NCI-H1930 (cell line): ENCODE measurements around the gene UNC5C.

Experiments used
- DNase-seq, 2 experiments: peaks; one replicate each; lab custom pipeline; 2025; lab: John Stamatoyannopoulos, UW

UNC5C gene

DNA sequence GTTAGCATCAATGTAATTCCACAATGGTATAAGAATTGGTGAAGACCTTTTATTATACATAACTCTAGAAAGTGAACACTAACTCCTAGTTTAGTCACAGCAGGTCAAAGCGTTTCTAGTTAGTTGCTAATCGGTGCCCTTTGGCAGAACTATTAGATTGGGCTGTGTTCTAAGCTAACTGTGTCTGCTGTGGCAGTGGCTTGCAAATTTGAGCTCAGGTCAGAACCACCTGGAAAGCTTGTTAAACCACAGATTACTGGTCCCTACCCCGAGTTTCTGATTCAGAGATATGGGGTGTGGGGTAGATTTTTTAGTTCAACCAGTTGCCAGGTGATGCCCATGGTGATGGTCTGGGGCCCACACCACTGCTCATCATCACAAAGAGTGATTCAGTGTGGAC is 332.1 kb downstream of the UNC5C start:
- DNase-seq: no peak

- DNase-seq: no peak
Observed at GRCh38 chr4:95215991-95216605, 332.7 kb downstream of the UNC5C start.

- DNase-seq: no peak
Observed at GRCh38 chr4:95215043-95215442, 333.7 kb downstream of the UNC5C start.

GRCh38 chr4:95214408-95214807 is 334.4 kb downstream of the UNC5C start:
- DNase-seq: no peak

DNA sequence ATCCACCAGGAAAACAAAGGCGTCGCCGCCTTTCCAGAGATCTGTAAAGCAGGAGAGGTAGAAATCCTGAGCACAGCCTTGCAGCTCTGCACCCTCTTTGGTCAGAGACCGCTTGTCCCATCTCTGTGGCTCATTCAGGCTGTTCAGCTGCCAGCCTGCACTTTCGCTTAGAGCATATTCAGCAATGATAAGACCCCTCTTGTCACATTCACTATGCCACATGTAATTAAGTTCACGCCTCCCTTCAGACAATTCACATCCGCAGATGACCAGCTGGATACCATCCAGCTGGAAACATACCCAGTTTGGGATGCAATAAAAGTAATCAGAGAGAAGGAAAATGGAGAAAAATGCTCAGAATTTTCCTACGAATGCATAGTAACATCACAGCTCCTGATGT is 335.4 kb downstream of the UNC5C start:
- DNase-seq: no peak

DNA sequence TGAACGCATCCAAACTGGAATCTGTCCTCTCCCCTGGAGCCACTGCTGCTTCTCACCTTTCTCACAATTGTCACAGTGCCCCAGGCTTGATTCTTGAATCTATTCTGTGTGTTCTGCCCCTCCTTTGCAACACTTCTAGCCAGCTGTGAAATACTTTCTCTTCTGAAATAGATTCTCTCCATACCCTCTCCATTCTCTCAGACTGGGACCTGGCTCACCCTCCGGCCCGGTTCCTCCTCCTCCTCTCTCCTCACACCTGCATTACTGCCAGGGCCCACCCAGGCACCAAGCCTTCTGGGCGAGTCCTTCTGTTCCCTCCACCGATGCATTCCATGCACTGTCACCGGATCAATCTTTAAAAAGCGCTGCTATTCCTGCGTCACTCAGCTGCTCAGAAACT is 336.1 kb downstream of the UNC5C start:
- DNase-seq: no peak

DNA sequence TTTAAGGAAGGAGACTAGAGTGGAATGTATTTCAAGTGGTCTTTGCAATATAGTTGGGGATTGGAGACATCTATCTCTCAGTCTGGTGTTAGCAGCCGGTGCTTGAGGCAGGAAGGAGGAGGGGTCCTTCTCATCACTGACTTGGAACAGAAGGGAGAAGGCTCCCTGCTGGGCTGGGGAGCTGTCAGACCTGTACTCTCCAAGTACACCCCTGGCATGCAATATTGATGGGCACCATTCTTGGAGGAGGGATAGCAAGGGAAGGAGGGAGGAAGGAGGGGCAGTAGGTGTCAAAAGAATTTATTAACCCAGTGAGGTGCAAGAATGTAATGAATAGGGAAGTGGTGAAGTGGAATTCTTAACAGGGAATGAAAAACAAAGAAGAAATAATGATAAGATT is 338.8 kb downstream of the UNC5C start:
- no peak for DNase-seq

GRCh38 chr4:95204873-95205272 is 343.9 kb downstream of the UNC5C start:
- peak; percentile 4 to 13 for DNase-seq

DNA sequence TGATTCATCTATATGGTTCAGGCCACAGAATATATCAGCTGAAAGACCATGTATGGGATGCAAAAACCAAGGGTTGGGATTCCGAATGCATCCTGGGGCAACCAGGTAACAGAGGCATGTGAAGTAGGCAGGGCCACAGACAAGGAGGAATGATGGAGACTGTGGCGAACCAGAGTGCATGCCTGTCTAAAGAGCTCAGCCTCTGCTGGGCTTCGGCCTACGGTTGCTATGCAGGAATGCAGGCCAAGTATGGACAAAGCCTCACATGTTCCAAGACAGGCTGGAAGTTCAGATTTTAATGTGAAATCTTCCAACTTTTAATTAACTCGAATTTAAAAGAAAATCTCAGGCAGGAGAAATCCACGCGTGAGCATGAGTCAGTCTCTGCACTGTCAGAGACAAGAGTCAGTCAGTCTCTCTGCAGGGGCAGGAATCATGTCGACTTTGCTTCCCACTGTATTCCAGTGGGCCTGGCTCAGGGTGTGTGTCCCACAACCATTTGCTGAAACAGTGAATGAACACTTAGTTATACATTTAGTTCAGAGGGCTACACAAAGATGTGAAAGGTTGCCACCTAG is 344.4 kb downstream of the UNC5C start:
- no peak for DNase-seq

DNA sequence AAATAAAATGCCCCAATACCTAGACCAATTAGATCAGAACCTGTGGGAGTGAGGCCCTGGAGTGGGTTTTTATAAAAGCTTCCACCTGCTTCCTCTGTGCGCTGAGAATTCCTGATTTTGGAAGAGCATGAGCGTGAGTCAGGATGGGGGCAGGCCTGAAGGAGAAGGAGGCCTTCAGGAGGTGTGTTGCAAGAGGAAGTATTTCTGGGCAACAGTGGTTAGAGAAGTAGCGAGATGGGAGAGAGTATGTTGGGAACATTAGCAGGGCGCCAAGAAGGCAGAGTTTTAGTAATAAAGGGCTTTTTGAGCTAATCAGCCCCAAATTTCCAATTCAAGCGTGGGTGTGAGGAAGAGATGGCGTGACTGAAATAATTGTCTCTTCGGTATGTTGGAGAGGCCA is 349.8 kb downstream of the UNC5C start:
- DNase-seq: no peak

DNA sequence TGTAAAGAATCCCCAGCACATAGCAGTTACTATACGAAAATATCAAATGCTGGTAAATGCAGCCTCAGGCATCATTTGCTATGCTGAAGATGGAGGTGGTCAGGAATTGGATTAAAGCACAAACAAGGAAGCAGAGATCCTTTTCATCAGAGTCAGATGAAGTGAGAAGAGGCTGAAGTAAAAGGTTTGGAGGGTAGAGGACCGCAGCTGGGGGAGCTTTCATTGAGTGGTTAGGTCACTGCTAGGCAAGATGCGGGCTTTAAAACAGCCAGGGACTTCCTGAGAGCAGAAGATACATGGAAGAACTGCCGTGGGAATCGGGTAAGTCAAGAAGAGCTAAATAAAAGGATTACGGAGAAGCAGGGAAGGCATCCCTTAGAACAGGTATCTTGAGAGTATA is 351.4 kb downstream of the UNC5C start:
- DNase-seq: no peak

DNA sequence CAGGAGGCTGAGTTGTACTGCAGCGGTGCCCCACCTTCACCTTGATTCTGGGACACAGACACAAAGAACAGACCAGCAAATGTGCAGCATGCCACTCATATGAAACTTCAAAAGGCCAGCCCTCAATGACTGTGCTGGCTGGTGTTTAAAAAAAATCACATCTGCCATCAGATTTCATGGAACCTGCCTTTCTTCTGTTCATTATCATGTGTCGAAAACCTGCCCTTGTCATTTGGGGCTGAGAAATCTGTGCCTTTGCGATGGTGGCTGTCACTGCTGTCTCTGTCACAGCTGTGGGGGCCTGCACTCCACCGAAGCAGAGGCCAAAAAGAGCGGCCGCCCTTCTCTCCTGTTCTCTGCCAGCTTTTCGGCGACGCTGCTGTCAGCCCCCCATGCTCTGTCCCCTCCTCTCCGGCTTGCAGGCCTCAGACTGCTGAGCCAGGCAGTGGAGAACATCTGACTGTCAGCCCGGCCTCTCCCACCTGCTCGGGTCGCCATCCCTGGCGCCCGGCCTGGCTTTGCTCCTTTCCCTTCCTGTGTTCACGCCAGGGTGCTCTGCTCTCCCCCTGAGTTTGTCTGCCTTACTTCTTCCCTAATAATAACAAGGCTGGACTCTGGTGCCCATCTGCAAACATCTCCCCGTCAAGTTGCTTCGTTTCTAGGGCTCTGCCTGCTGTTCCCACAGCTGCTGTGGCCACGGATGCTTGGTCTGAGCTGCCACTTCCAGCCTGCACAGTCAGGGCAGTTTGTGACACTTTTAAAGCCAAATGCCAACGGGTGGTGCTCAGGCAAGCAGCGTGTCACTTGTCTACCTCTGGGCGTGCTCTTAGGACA is 355.2 kb downstream of the UNC5C start:
- no peak for DNase-seq

- no peak for DNase-seq
Observed at GRCh38 chr4:95191537-95191936, 357.2 kb downstream of the UNC5C start.

- no peak for DNase-seq
Observed at GRCh38 chr4:95190751-95191436, 357.9 kb downstream of the UNC5C start.

DNA sequence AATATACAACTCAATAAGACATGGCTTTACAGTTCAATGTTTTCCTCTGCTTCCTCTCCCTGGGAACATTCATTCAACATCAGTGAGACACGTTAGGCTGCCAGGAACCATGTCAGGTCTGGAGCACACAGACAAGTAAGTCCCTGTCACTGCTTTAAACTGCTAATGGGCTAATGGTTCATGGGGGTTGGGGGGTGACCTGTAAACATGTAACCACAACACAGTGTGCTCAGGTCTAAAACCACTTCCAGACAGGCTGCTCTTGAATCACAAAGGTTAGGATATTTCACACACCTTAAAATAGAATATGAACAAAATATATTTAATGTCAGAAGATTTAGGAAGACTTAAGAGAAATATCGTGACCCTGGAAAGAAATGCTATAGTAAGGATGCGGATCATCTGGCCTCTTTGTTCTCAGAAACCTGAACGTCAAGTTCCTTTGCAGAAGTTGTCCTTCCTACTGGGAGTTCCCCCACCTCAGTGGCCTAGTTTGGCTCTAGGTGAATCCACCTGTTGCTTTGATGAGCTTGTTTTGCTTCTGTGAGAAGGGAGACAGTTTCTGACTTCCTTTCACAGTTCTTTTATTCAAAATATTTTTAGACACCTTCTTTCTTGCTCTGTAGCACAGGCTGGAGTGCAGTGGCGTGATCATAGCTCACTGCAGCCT is 359.9 kb downstream of the UNC5C start:
- no peak for DNase-seq

DNA sequence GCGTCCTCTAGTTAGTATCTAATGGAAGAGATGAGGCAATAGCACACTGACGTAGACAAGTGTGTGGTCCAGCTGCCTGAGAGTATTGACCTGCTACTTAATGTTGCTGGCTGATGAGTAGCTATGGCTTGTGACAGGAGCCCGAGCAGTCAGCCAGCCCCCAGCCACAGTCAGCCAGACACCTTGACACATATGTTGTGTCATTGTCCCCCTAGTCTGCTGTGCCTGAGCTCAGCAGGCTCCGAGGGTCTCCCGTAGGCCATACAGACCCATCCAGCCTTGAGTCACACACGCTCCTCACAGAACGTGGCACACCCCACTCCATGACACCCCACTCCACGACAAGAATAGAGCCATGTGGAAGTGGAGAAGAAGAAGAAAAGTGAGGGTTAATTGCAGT is 362.1 kb downstream of the UNC5C start:
- peak in 1 of 2 experiments; percentile 43 for DNase-seq

DNA sequence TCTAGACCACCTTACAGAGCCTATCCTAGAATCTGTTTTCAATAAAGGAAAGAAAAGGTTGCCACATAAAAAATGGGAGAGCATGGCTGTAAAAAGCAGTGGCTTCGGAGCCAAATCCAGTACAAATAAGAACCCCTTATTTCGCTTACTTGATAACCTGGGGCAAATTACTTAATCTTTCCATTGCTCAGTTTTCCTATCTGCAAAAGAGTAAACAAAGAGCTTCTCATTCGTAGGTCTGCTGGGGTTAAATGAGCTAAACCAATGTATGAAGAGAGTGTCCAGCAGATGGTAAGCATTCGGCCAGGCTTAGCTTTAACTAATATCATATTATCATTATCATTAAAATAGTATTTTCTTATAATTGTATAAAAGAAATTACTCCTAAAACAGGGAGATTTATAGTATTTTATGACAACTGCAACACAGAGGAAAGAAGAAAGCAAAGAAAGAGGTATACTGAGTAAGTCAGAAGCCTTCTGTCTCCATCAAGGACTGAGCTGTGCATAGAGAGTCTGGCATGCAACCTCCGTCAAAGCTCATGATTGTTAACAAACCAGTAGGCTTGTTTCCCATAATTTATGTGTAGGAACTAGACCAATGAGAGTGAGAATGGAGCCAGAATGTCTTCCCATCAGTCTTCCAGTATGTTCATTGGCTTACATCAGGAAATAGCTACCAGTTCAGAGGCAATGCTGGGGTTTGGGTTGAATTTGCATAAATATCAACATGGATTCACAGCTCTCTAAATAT is 364.9 kb downstream of the UNC5C start:
- DNase-seq: no peak

DNA sequence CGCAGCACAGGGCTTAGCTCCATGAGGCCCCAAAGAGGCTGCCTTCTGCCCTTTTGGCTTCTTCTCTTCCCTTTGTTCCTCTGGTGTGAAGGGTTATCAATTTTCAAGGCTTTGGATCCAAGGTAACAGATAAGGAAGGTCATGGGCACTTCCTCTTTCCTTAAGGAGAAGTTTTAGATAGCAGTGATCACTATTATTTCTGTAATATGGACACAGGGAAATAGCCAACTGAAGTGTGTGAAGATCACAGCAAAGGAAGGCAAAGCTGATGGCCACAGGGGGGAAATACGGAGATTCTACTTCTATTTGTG is 366.8 kb downstream of the UNC5C start:
- no peak for DNase-seq

DNA sequence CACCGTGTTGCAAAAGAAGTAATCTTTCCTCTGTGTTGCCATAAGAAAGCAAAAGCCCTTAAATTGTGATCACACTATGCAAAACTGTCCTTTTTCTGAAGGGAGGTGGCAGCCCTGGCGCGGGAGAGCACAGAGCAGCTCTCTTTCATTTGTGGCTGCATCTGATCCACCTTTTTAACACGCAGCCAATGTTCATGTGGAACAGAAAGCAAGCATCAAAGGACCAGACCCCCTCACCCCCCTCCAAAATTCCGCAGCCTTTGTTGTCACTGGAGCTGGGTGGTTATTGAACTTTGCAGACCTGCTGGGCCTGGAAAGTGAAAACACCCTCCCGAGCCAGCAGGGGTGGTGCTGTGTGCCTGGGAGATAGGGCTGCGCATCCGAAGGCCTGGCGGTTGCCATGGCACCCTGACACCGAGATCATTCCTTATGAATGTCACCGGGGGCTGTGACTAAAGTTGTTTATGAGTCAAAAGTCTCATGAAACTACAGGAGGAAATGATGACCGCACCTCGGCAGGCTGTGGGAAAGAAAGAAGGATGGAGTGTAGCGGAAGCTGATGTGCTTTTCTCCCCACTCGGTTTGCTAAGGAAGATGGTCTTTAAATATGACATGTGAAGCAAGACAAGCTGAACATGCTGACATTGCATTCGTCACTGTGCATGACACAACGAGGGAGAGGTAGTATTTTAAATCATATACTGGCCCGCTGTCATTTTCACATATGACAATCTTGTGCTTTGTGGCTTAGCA is 367.4 kb downstream of the UNC5C start:
- no peak for DNase-seq

DNA sequence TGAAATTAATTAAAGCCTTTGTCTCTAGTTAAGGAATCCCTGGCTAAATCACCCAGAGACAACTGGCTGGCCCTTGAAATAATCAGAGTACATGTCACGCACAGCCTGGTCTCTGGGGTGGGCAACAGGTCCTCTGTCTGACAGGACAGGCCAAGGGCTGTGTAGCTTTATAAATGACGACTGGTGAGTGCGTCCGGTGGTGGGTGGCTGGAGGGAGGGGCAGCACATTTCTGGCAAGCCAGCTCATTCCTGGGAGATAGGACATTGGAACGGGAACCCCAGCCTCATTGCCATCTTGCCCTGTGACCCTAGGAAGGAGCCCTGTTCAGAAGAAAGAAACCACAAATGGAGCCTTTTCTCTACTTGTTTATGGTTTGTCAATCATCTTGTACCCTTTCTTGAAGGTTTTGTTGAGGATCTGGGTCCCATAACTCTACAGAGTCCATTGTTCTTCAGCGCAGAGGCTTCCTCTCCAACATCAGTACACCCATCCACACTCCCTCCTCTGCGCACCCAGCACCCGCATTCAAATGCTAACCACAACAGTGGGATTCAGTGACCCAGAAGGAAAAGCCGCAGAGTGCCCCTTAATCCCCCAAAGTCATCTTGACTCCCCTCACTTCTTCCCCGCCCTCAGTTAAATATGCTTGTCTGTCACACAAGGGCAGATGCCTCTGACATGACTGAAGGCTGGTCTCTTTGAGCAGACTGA is 368.1 kb downstream of the UNC5C start:
- DNase-seq: no peak
